ENCODE data around the gene GORAB.

GRCh38 chr1:170498876-170499275, 33.1 kb upstream of the GORAB start:
- TF ChIP-seq POLR2AphosphoS5 (IDR thresholded peaks at IDR 0.05; ENCODE audit: low read depth, low read length) (no peak), SIN3A (IDR thresholded peaks at IDR 0.05; ENCODE audit: borderline replicate concordance, insufficient read depth, low read length) (no peak), TAF1 (IDR thresholded peaks at IDR 0.05; ENCODE audit: borderline replicate concordance, insufficient read depth, low read length) (no peak)
- TF ChIP-seq, protein P1, sequence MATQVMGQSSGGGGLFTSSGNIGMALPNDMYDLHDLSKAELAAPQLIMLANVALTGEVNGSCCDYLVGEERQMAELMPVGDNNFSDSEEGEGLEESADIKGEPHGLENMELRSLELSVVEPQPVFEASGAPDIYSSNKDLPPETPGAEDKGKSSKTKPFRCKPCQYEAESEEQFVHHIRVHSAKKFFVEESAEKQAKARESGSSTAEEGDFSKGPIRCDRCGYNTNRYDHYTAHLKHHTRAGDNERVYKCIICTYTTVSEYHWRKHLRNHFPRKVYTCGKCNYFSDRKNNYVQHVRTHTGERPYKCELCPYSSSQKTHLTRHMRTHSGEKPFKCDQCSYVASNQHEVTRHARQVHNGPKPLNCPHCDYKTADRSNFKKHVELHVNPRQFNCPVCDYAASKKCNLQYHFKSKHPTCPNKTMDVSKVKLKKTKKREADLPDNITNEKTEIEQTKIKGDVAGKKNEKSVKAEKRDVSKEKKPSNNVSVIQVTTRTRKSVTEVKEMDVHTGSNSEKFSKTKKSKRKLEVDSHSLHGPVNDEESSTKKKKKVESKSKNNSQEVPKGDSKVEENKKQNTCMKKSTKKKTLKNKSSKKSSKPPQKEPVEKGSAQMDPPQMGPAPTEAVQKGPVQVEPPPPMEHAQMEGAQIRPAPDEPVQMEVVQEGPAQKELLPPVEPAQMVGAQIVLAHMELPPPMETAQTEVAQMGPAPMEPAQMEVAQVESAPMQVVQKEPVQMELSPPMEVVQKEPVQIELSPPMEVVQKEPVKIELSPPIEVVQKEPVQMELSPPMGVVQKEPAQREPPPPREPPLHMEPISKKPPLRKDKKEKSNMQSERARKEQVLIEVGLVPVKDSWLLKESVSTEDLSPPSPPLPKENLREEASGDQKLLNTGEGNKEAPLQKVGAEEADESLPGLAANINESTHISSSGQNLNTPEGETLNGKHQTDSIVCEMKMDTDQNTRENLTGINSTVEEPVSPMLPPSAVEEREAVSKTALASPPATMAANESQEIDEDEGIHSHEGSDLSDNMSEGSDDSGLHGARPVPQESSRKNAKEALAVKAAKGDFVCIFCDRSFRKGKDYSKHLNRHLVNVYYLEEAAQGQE (IDR thresholded peaks at IDR 0.05; ENCODE audit: insufficient read depth in 1 of 2, low read depth in 2 of 2, low read length in 2 of 2): no peak

Data from PFSK-1 (cell line).